GM21390 (cell line): ENCODE data around the gene HNRNPM.
"Not testable (repeated sequence)": the region's sequence is repeated elsewhere in the genome, so short reads cannot be mapped to it uniquely, and the experiment has no call there.

Source experiments
- ATAC-seq: cut with Tn5 transposase; IDR thresholded peaks from one replicate; pipeline ENCODE4 v1.9.1; 2021; ENCODE audit not compliant: unreplicated experiment

Gene HNRNPM

DNA sequence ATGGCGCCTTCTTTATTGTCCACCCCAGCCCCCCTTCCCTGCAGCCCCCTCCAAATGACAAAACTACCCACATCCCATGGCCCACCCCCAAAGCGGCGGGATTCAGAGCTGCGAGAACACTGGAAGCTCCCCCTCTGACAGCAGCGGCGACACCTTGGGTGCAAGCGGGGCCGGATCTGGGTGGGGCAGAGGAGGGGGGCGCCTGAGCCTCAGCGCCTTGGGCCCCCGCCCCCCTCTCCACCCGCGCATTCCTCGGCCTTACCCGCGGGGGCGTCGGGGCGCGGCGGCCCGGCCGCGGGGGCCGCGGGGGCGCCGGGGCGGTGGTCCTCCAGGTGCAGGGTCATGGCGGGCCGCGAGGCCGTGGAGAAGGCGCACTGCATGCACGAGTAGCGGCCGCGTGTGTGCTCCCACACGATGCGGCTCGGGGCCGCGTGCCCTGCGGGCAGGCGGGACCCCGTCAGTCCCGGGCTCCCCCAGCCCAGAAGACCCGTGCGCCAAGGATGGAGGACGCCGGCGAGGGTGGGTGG is 65.9 kb downstream of the HNRNPM start:
- no peak for ATAC-seq

DNA sequence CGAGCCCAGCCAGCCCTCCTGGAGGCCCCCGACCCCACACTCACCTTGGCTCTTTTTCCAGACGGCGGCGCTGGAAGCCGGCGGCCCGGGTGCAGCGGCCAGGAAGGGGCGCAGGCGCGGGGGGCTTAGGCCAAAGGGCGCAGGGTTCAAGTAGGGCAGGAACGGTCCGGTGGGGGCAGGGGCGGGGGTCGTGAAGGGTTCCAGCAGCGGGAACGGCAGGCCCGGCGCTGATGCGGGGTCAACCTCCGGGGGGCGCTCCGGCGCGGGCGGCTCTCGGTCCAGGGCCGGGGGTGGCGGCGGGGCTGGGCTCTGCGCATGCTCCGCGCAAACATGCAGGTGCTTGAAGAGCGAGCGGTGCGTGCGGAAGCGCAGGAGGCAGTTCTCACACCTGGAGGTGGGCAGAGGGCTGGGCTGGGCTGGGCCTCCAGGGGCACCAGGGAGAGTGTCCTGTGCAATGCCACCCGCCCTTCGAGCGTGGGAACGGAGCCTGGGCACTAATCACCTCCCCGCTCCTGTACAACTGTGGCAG is 66.9 kb downstream of the HNRNPM start:
- no peak for ATAC-seq

DNA sequence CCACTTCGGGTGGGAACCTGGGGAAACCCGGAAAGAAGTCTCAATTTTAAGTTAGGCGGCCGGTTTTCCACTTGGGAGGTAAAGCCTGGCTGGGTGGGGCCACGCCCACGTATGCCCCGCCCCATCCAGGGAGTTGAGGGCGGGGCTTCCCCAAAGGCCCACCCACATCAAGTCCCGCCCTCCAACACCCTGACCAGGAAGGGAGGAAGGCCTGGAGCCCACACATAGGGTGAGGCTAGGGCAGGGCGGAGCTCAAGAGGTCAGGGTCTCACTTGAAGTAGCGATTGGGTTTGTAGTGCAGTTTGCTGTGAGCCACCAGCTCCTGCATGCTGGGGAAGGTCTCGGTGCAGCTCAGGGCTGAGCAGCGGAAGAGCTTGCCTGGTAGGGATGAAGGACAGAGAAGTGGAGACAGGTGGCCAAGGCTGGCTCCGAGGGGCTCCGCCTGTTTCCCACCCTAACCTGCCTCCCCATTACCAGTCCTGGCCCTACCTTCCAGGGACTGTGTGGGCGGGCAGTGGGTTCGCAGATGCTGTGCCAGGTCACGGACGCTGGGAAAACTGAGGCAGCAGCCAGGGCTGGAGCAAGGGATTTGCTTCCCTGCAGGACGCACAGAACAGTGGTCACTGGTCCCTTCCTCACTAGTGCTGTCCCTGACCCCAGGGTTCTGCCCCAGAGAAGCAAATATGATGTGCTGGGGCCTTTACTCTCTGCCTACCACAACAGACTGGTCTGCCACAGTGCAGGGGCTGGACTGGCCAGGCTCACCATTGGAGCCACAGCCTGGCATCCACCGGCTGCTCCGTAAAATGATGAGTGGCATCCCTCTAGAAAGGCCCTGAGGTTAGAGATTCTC is 67.6 kb downstream of the HNRNPM start:
- no peak for ATAC-seq

DNA sequence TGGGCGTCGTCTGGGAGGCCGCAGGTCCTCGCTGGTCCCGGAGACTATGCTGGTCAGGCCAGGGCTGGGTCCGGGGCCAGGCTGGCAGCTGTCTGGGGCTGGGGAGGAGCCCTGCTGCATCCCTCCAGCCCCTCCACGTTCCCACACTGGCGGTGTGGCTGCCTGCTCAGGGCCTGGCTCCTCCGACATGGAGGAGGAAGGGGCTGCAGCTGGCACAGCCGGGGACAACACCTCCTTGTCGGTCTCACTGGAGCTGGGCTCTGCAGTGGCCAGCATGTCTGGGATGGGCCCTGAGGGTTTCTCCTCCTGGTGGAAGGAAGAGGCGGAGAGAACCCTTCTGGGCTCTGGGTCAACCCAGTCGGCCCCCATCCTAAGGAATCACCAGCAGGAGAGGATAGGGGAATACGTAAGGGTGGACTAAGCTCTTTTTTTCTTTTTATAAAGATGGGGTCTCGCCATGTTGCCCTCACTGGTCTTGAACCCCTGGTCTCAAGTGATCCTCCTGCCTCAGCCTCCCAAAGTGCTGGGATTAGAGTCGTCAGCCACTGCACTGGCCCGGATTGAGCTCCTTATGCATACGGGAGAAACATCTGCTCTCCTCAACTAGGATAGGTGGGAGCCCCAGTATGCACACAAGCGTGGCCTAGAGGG is 68.4 kb downstream of the HNRNPM start:
- no peak for ATAC-seq

DNA sequence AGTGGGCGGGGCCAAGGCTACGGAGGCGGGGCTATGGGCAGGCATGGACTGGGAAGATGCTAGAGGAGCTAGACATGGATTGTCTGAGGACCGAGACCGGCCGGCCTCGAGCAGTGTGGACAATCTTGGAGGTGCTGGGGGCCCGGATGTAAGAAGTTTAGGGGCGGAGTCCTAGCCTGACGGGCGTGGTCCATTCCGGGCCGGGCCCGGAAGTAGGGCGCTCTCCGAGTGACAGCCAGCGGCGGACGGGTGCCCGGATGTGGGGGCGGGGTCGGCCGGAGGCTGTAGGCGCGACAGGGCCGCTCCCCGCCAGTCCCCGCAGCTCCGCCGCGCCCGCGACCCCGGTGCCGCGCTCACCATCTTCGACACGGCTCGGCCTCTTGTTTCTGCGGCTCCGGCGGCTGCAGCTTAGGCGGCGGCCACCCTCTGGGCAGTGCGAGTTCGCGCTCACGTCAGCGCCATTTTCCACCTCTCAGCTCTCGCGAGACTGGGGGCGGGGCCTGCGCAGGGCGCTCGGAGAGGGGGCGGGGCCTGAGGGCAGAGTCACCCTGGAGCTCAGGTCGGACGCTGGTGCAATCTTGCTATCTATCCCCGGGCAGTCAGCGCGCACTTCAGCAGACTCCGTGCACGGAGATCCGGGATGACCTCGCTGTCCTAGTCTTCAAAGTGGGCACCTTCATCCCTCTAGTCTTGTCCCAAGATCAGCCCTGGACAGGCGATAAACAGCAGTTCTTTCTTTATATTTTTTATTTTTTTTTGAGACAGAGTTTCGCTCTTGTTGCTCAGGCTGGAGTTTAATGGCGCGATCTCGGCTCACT is 69.1 kb downstream of the HNRNPM start, which contains the start of gene ZNF414:
TSS of gene ZNF414 (minus strand) at position 481 of the 818 bp plus-strand sequence. CDS start at position 360, 121 bp downstream.
- peak; percentile 86 for ATAC-seq

DNA sequence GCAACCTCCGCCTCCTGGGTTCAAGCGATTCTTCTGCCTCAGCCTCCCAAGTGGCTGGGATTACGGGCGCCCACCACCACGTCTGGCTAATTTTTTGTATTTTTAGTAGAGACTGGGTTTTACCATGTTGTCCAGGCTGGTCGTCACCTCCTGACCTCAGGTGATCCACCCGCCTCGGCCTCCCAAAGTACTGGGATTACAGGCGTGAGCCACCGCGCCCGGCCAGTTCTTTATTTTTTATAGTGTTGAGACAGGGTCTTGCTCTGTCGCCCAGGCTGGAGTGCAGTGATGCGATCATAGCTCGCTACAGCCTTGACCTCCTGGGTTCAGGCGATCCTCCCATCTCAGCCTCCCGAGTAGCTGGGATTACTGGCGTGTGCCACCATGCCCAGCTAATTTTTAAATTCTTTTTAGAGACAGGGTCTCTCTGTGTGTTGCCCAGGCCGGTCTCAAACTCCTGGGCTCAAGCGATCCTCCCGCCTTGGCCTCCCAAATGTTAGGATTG is 69.8 kb downstream of the HNRNPM start:
- not testable (repeated sequence) for ATAC-seq

DNA sequence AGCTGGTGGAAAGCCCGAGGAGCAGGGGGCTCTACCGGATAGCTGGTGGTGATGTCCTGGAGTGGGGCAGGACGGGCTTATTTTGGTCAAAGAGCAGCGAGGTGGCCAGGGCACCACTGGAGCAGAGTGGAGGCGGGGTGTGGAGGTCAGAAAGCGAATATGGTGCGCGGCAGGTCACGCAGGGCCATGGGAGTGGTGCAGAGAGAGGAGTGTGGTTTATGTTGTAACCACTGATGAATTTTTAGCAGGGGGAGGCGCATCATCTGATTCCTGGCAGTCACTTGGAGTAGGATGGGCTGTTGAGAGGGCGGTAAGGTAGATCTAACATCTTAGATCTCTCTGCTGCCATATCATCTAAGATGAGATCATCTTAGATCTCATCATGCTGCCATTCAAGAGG is 70.5 kb downstream of the HNRNPM start:
- no peak for ATAC-seq

DNA sequence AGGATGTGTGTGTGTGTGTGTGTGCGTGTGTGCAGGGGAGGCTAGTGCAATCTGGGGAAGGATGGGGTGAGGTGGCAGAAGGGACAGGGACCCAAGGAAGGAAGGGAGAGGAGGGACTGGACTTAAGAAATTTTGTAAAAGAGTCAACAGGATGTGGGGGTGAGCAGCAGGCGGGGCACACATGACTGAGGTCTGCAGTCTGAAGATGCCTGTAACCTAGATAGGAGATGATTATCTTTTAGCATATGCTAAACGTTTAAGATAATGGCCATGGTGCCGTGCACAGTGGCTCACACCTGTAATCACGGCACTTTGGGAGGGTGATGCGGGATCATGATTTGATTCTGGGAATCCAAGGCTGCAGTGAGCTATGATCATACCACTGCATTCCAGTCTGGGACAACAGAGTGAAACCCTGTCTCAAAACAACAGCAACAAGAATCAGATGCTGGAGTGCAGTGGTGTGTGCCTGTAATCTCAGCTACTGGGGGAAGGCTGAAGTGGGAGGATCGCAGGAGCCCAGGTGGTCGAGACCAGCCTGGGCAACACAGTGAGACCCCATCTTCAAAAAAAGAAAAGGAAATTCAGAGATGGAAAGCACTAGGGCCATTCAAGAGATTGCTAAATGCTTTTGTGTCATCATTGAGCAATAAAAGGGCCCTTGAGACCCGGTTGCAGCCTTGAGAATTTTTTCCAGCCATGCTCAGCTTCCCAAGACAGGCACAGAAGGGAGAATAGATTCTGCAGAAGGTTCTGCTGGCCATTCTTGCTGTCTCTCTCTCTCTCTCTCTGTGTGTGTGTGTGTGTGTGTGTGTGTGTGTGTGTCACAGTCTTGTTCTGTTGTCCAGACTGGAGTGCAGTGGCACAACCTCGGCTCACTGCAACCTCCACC is 73.0 kb downstream of the HNRNPM start:
- no peak for ATAC-seq

DNA sequence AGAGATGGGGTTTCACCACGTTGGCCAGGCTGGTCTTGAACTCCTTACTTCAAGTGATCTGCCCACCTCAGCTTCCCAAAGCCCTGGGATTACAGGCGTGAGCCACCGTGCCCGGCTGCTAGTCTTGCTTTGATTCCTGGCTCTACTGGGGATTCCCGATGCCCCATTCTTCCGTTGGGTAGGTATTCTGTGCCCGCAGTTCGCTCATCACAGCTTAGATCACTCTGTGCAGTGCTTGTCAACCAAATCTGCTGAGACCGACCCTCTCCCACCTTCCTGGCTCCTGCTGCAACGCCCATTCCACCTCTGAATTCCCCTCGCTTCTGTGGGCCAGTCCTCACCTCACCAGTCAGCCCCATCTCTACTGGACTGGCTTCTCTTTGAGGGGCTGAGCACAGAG is 73.8 kb downstream of the HNRNPM start:
- no peak for ATAC-seq

DNA sequence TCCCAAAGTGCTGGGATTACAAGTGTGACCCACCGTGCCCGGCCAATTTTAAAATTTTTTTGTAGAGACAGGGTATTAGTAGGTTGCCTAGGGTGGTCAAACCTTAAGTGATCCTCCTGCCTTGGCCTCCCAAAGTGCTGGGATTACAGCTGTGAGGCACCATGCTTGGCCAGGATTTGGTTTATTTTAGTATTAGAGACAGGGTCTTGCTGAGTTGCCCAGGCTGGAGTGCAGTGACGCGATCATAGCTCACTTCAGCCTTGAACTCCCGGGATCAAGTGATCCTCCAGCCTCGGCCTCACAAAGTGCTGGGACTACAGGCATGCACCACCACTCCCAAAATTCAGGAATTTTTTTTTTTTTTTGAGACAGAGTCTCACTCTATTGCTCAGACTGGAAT is 74.6 kb downstream of the HNRNPM start:
- ATAC-seq: no peak

DNA sequence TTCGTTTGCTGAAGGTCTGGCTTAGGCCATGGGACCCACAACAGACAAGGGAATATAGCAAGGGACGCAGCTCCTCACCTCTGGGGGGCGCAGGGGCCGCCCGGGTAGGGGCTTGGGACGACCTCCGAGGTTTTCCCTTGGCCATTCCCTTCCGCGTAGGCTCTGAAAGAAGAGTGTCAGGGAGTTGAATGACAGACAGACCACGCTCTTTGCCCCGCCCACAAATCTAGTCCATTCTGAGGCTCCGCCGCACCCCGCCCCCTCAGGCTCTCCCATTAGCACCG is 80.6 kb downstream of the HNRNPM start:
- ATAC-seq: no peak

DNA sequence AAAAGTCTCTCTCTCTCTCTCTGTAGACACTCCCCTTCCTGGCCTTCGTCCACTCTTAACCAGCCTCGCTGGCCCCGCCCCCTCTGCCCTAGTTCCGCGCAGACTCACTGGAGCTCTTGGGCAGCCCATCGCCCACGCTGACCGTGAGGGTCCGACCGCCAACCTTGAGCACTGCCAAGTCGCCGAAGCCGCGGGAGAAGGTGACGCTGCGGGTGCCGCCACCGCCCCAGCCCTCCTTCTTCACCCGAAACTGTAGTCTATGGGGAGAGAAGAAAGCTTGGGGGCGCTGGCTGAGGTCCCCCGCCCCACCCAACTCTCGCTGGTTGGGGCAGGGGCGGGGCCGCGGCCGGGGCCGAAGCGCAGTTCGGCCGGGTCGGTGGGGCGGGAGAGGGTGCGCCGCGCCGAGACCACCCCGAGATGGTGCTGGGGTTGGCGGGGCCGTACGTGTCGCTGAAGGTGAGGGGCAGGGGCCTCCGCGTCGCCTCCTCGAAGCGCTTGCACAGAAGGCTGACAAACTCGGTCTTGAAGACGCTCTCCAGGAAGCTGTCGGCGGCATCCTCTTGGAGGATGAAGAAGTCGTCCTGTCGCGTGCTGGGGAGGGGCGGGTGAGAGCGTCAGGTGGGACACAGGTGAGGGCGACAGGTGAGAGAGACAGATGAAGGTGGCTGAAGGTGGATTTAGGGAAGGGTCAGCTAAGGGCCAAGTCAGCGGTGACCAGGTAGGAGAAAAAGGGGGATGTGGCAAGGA is 81.7 kb downstream of the HNRNPM start:
- ATAC-seq: no peak

DNA sequence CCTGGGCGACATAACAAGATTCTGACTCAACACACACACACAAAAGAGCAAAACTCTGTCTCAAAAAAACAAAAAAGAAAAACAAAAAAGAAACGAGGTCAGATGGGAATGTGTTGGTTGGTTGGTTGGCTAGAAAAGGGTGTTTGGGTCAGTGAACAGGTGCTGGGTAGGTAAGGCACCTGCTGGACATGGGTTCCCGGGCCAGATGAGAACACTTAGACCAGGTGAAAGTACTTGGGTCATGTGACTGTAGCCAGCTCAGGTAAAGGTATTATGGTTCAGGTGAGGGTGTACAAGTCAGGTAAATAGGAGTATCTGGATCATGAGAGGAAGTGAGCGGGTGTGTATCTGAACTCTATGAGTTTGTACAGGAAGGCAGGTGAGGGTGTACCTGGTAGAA is 83.7 kb downstream of the HNRNPM start:
- ATAC-seq: no peak

DNA sequence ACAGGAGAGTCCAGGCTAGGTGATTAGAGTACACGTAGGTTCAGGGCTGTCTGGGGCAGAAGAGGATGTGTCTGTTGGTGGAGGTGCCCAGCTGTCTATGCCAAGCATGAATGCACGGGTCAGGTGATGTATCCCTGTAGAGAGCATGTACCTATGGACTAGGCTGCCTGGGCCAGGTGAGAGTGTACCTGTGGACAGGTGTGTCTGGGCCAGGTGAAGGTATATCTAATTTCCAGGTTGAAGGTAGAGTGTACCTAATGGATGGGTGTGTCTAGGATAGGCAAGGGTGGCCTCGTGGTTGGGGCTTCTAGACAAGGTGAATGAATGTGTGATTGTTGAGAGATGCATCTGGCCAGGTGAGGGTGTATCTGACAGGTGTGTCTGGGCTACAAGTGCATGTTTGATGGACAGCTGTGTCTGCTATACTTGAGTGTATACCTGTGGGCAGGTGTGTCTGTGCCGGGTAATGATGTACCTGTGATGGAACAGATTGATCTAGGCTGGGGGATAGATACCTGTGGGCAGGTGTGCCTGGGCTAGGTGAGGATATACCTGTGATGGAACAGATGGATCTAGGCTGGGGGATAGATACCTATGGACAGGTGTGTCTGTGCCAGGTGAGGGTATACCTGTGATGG is 84.7 kb downstream of the HNRNPM start:
- no peak for ATAC-seq

DNA sequence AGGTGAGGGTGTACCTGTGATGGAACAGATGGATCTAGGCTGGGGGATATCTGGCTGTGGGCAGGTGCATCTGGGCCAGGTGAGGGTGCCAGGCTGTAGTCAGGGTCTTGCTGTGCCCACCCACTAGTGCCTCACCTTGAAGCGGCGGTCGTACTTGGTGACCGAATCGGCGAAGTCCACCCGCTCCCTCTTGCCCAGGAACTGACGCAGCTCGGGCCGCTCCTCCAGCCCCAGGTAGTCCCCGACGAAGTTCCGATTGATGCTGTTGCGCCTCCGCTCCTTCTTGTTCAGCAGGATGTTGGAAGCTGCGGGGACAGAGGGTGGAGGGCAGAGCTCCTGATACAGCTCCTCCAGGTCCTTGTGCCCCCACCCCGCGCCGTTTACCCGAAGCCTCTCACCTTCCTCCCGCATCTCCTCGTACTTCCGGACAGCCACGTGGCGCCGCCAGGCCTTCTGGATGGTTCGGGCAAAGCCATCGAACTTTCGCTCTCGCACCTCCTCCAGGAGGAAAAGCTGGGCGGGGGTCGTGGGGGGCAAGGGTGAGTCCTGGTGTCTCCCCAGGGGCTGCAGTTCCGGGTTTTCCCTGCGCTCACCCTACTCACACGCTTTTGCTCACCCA is 85.4 kb downstream of the HNRNPM start:
- no peak for ATAC-seq

DNA sequence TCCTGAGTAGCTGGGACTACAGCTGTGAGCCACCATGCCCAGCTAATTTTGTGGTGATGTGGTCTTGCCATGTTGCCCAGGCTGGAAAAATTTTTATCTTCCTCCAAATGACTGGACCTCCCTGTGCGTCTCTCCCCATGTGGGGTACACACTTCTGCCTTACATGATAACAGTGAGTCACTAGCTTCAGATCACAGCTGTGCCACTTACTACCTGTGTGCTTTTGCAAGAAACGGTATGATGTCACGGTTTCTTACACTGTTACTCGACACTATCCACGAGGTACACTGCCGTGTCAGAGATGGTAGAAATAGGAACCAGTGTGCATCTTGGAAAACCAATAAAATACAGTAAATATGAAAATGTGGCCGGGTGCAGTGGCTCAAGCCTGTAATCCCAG is 86.7 kb downstream of the HNRNPM start:
- ATAC-seq: no peak

DNA sequence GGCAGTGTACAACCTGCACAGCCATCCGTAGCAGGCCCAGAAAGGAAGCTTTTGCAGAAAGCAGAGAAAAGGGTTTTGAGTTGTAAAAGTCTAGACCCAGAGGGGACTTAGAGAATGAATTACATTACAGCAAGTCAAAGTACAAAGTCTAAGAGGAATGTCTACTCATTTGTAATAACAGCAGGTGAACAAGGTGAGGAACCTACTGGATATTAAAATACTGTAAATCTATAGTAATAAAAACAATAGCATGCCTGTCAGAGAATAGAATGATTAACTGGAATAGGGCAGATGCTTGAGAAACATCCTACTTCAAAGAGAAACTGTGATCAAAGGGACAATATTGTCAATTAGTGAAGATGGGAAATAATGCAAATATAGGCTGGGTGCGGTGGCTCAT is 87.5 kb downstream of the HNRNPM start:
- no peak for ATAC-seq

DNA sequence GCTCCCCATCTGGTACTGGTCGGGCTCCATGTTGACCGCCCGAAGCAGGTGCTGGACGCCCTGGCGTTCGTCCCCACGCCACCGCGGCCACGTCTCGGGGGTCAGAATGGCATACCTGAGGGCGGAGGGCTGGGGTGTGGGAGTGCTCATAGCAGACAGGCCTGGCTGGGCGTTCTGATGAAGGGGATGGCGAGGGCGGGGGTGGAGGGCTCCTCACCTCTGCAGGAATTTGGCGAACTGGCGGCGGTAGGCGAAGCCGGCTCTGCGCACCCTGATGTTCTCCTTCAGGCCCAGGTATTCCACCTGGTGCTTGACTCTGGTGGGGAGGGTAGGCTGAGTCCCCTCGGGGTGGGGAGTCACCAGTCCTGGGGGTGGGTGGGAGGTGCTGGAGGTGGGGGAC is 91.5 kb downstream of the HNRNPM start:
- no peak for ATAC-seq

DNA sequence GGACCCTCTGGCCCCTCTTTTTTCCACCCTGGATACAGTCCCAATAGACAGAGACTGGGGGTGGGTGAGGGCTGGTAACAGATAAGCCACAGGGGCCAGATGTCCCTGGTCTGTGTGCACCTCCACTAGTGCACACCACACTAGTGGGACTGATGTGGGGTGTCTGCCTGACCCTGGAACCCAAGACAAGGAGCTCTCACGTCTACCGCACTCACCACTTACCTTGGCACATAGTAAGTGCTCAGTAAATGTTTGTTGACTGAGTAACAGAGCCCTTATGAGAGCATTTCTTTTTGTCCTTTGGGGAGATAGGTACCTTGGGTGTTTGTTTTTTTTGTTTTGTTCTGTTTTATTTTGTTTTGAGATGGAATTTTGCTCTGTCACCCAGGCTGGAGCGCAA is 92.3 kb downstream of the HNRNPM start:
- ATAC-seq: no peak
